Measurements from ENCODE around the gene ARID3C.
A peak's percentile ranks its signal among the peaks of the same experiment; 100 is the strongest.

Gene ARID3C

DNA sequence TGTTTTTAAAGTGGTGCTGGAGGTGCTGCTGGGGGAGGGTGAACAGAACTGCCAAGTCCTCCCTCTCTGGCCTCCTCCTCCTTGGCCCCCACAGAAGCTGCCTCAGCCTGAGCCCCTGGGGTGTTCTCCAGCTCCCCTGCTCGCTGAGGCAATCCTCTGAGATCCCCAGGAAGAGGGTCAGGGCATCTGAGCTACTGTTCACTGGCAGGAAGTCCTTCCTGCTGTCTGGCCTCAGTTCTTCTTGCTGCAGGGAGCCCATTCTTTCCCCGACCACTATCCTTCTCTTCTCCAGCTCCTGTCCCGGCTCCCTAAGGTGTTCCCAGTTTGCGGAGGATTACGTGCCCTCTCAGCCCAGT is 49.1 kb downstream of the ARID3C start:
- Histone ChIP-seq H2AK5ac (ENCODE audit: low read length) (no peak overlapping the region), H3K4me1 (ENCODE audit: control insufficient read depth in 1 of 2, insufficient read depth in 2 of 2, low read length in 2 of 2) (peaks cover 2% of the 10 kb centered on the region in 2 experiments), H2BK12ac (ENCODE audit: low read length) (no peak overlapping the region), H3K79me1 (ENCODE audit: low read length) (no peaks in the 10 kb centered on the region), H3K4me2 (ENCODE audit: low read length) (no peak overlapping the region), H4K8ac (ENCODE audit: low read depth, low read length) (no peak overlapping the region), H3K9me3 (ENCODE audit: insufficient read depth, low read depth, low read length) (peaks cover under 1% of the 10 kb centered on the region), H3K79me2 (ENCODE audit: control insufficient read depth, insufficient read depth, low read length, poor library complexity) (no peaks in the 10 kb centered on the region), H2BK120ac (ENCODE audit: insufficient read depth, low read length, poor library complexity) (no peak overlapping the region), H3K18ac (ENCODE audit: low read length) (no peak overlapping the region), H3K4me3 (ENCODE audit: low read depth, low read length) (no peak overlapping the region), H3K27me3 (ENCODE audit: insufficient read depth, low read length) (peaks cover 44% of the 10 kb centered on the region), H3K23ac (ENCODE audit: low read length) (no peak overlapping the region), H3K14ac (ENCODE audit: low read length) (no peak overlapping the region), H3K36me3 (ENCODE audit: control insufficient read depth in 1 of 2, insufficient read depth in 2 of 2, low read length in 2 of 2) (no peaks in the 10 kb centered on the region), H4K12ac (ENCODE audit: low read depth, low read length) (no peak overlapping the region), H4K91ac (ENCODE audit: low read depth, low read length) (no peak overlapping the region), H2AFZ (ENCODE audit: insufficient read depth, low read length, poor library complexity) (no peak overlapping the region), H3K9ac (ENCODE audit: low read length) (no peak overlapping the region), H2BK5ac (ENCODE audit: low read depth, low read length, poor library complexity) (no peak overlapping the region), H3K4ac (ENCODE audit: low read depth, low read length) (no peak overlapping the region), H3K27ac (ENCODE audit: low read depth, low read length) (no peak overlapping the region)
- DNase-seq, result no peak
- WGBS (ENCODE audit: extremely low coverage, insufficient coverage, insufficient read length), result no CpG with 5 or more reads among the region's 5 CpGs

DNA sequence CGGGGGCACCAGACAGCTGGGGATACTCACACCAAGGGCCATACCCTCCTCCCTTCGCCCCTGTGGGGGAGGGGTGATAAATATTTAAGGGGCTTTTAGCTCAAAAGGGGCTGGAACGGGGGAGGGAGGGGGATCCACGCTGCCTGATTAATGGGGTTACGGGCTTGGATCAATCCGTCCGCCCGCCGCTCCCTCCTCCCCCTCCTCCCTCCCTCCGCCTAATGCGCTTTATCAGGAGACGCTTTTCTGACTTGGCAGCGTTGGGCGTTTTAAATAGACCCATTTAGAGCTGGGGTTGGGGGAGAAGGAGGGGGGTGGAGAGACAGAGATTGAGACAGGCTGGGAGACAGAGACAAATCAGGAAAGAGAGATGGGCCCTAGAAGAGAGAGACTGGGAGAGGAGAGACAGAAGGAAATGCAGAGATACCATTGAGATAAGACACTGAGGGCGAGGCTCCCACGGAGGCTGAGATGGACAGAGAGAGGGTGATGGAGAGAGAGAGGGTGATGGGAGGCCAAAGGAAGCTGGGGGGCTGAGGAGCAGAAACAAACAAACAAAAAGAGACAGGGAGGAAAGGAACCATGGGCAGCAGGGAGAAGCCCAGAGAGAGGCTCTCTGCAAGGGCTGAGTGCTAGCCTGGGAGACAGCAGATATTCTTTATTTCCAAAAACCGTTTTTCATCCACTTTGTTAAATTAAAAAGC is 49.6 kb downstream of the ARID3C start:
- Histone ChIP-seq H3K9ac (ENCODE audit: low read length) (no peak overlapping the region), H4K8ac (ENCODE audit: low read depth, low read length) (no peak overlapping the region), H3K27ac (ENCODE audit: low read depth, low read length) (no peak overlapping the region), H3K14ac (ENCODE audit: low read length) (no peak overlapping the region), H3K79me1 (ENCODE audit: low read length) (no peaks in the 10 kb centered on the region), H3K36me3 (ENCODE audit: control insufficient read depth in 1 of 2, insufficient read depth in 2 of 2, low read length in 2 of 2) (no peaks in the 10 kb centered on the region), H2AK5ac (ENCODE audit: low read length) (no peak overlapping the region), H3K79me2 (ENCODE audit: control insufficient read depth, insufficient read depth, low read length, poor library complexity) (no peaks in the 10 kb centered on the region), H3K4me3 (ENCODE audit: low read depth, low read length) (no peak overlapping the region), H4K12ac (ENCODE audit: low read depth, low read length) (no peak overlapping the region), H2BK120ac (ENCODE audit: insufficient read depth, low read length, poor library complexity) (no peak overlapping the region), H3K4ac (ENCODE audit: low read depth, low read length) (no peak overlapping the region), H3K9me3 (ENCODE audit: insufficient read depth, low read depth, low read length) (no peaks in the 10 kb centered on the region), H2AFZ (ENCODE audit: insufficient read depth, low read length, poor library complexity) (no peak overlapping the region), H3K4me2 (ENCODE audit: low read length) (no peak overlapping the region), H2BK5ac (ENCODE audit: low read depth, low read length, poor library complexity) (no peak overlapping the region), H3K18ac (ENCODE audit: low read length) (no peak overlapping the region), H3K23ac (ENCODE audit: low read length) (no peak overlapping the region), H3K27me3 (ENCODE audit: insufficient read depth, low read length) (peaks cover 41% of the 10 kb centered on the region), H4K91ac (ENCODE audit: low read depth, low read length) (no peak overlapping the region), H2BK12ac (ENCODE audit: low read length) (no peak overlapping the region), H3K4me1 (ENCODE audit: control insufficient read depth in 1 of 2, insufficient read depth in 2 of 2, low read length in 2 of 2) (peaks cover 2% of the 10 kb centered on the region in 2 experiments)
- DNase-seq, result no peak
- no CpG with 5 or more reads among the region's 17 CpGs for WGBS (ENCODE audit: extremely low coverage, insufficient coverage, insufficient read length)

DNA sequence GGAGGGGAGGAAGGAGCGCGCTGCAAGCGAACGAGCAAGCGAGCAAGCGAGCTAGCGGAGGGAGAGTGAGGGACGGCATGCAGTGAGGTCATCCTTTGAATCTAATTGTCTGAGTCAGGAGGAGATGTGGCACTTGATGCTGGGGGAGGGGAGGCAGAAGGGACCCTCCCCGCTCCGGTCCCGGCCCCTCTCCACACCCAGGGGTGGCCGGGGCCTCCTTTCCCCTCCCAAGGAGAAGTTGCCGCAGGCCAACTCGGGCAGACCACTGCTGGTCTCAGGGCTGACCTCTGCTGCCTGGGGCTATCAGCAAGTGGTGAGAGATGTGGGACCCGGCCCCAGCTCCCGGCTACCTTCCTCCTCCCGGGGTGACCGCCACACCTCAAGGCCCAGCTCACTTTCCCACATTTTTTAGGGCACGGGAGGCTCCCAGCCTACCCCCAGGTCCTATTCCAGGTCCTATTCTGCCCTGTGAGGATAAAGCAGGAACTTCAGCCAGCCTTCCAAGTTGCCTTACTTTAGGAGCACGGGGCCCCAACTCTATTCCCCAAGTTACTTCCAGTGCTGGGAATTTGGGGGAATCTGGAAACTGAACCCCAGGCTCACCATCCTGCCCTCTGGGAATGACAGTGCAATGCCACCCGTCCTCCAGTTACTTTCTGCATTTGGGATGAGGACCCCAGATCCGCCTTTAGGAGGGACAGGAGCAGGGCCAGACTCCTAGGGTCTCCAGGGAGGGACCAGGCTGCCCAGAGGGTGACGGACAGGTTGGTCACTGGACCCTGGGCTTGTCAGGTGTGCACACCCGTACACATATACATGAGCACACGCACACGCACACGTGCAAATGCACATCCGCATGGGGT is 50.4 kb downstream of the ARID3C start:
- Histone ChIP-seq H3K9ac (ENCODE audit: low read length) (no peak overlapping the region), H2BK12ac (ENCODE audit: low read length) (no peak overlapping the region), H4K8ac (ENCODE audit: low read depth, low read length) (no peak overlapping the region), H3K9me3 (ENCODE audit: insufficient read depth, low read depth, low read length) (no peaks in the 10 kb centered on the region), H3K36me3 (ENCODE audit: control insufficient read depth in 1 of 2, insufficient read depth in 2 of 2, low read length in 2 of 2) (no peaks in the 10 kb centered on the region), H3K4me2 (ENCODE audit: low read length) (peak overlapping the region; percentile 48), H3K27ac (ENCODE audit: low read depth, low read length) (no peak overlapping the region), H2BK5ac (ENCODE audit: low read depth, low read length, poor library complexity) (no peak overlapping the region), H3K79me1 (ENCODE audit: low read length) (no peaks in the 10 kb centered on the region), H4K12ac (ENCODE audit: low read depth, low read length) (no peak overlapping the region), H3K18ac (ENCODE audit: low read length) (no peak overlapping the region), H2AK5ac (ENCODE audit: low read length) (no peak overlapping the region), H3K4ac (ENCODE audit: low read depth, low read length) (no peak overlapping the region), H3K27me3 (ENCODE audit: insufficient read depth, low read length) (peaks cover 41% of the 10 kb centered on the region), H3K23ac (ENCODE audit: low read length) (no peak overlapping the region), H3K79me2 (ENCODE audit: control insufficient read depth, insufficient read depth, low read length, poor library complexity) (no peaks in the 10 kb centered on the region), H3K14ac (ENCODE audit: low read length) (no peak overlapping the region), H2BK120ac (ENCODE audit: insufficient read depth, low read length, poor library complexity) (no peak overlapping the region), H3K4me3 (ENCODE audit: low read depth, low read length) (no peak overlapping the region), H3K4me1 (ENCODE audit: control insufficient read depth in 1 of 2, insufficient read depth in 2 of 2, low read length in 2 of 2) (peaks cover 2% of the 10 kb centered on the region in 2 experiments), H2AFZ (ENCODE audit: insufficient read depth, low read length, poor library complexity) (no peak overlapping the region), H4K91ac (ENCODE audit: low read depth, low read length) (no peak overlapping the region)
- peak; percentile 7 to 41 for DNase-seq
- WGBS (ENCODE audit: extremely low coverage, insufficient coverage, insufficient read length), result no CpG with 5 or more reads among the region's 28 CpGs

DNA sequence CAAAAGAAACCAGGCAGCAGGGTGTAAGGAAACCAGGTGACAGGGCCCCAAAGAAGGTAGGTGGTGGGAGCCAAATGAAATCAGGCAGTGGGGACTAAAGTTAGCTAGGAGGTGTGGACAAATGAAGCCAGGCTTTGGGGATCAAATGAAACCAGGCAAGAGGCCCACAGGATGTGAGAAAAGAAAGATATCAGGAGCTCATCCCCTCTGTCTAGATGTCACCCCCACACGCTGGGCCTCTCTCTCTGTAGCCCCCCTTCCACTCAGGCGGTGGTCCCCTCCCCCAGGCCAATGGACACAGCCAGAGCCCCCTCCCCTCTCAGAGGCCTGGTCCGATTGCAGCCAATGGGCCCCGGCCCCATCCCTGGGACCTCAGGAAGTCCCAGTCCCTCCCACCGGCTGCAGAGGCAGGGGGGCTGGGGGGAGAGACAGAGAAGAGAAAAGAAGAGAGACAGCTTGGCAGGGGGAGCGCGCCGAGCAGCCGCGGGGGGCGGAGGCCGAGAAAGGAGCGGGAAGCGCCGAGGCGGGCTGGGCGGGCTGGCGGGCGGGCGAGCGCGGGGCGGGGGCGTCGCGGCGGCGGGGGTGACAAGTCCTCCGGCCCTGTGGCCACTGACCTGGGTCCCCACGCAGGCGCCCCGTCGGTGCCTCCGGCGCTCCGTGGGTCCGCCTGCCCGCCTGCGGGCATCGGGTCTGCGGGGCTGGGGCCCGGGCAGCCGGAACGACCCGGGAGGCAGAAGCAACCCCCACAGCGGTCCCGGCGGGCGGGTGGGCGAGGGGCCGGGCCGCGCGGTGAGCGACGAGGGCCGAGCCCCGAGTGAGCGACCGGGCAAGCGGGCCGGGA is 51.2 kb downstream of the ARID3C start:
- no peak overlapping the region for H4K91ac ChIP-seq (ENCODE audit: low read depth, low read length)
- no CpG with 5 or more reads among the region's 62 CpGs for WGBS (ENCODE audit: extremely low coverage, insufficient coverage, insufficient read length)

More for the DNA sequence above, 51.2 kb downstream of the ARID3C start:
- Histone ChIP-seq H3K27me3 (ENCODE audit: insufficient read depth, low read length) (peaks cover 41% of the 10 kb centered on the region), H4K8ac (ENCODE audit: low read depth, low read length) (no peak overlapping the region), H3K23ac (ENCODE audit: low read length) (no peak overlapping the region), H3K36me3 (ENCODE audit: control insufficient read depth in 1 of 2, insufficient read depth in 2 of 2, low read length in 2 of 2) (no peaks in the 10 kb centered on the region), H3K4ac (ENCODE audit: low read depth, low read length) (no peak overlapping the region), H3K79me1 (ENCODE audit: low read length) (no peaks in the 10 kb centered on the region), H2BK120ac (ENCODE audit: insufficient read depth, low read length, poor library complexity) (no peak overlapping the region), H2BK5ac (ENCODE audit: low read depth, low read length, poor library complexity) (no peak overlapping the region), H3K14ac (ENCODE audit: low read length) (no peak overlapping the region), H3K9ac (ENCODE audit: low read length) (no peak overlapping the region), H3K18ac (ENCODE audit: low read length) (no peak overlapping the region), H4K12ac (ENCODE audit: low read depth, low read length) (no peak overlapping the region), H3K9me3 (ENCODE audit: insufficient read depth, low read depth, low read length) (no peaks in the 10 kb centered on the region), H3K4me3 (ENCODE audit: low read depth, low read length) (no peak overlapping the region), H2AFZ (ENCODE audit: insufficient read depth, low read length, poor library complexity) (no peak overlapping the region), H3K4me1 (ENCODE audit: control insufficient read depth in 1 of 2, insufficient read depth in 2 of 2, low read length in 2 of 2) (peaks cover 2% of the 10 kb centered on the region in 2 experiments), H3K27ac (ENCODE audit: low read depth, low read length) (no peak overlapping the region), H2BK12ac (ENCODE audit: low read length) (no peak overlapping the region), H3K79me2 (ENCODE audit: control insufficient read depth, insufficient read depth, low read length, poor library complexity) (no peaks in the 10 kb centered on the region), H3K4me2 (ENCODE audit: low read length) (peak overlapping the region; percentile 48), H2AK5ac (ENCODE audit: low read length) (no peak overlapping the region)
- no peak for DNase-seq
